Measurements from ENCODE around the gene ZRANB3. TPM values are rescaled to one million over a fixed set of nuclear protein-coding genes. Genes with fewer than 3 reads are reported as not detected.

The ZRANB3 gene
- total and polyA plus RNA-seq, 10 of the 15 experiments (the other 5 are each of a cell fraction or from before 2014, with no cell fraction given) = 5.6 to 11.4 (median 9.9) TPM

- TF ChIP-seq E2F8 (IDR thresholded peaks at IDR 0.05; ENCODE audit: low read depth, partially characterized antibody) = no peak
Measured at GRCh38 chr2:135386993-135387392, 144.0 kb downstream of the ZRANB3 start (continued).

DNA sequence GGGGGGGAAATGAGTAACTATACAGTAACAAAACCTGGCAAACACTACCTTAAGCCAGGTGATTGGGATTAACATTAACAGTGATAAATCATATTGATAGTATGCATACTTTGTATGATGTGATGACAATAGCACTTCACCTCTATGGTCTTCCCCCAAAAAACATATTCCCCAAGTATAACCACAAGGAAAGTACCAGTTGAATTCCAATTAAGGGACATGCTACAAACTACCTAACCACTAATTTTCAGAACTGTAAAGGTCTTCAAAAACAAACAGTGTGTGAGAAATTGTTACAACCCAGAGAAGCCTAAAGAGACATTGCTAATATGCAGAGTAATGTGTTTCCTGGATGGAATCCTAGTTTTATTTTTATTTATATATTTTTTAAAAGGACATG is 152.4 kb downstream of the ZRANB3 start:
- ChIA-PET CTCF (no interaction called here), POLR2A (no interaction called here), SMC1A (ENCODE audit: uncharacterized antibody, unreplicated experiment) (no interaction called here), RAD21 (ENCODE audit: unreplicated experiment) (no interaction called here)
- no peaks in the 10 kb centered on the region for H3K36me3 ChIP-seq (ENCODE audit: control insufficient read depth in 2 of 2, insufficient read depth in 2 of 2, low read length in 1 of 2)
- no TSS peak for BruUV-seq (replicated peaks)
- DNase-seq (ENCODE audit: low read depth, low spot score) (no peak), ATAC-seq (peak; percentile 54), FAIRE-seq (no peak)
- H3K27me3 ChIP-seq (replicated peaks in 1 of 2; ENCODE audit: control insufficient read depth in 2 of 2, insufficient read depth in 2 of 2, low read length in 1 of 2) = no peaks in the 10 kb centered on the region
- in situ Hi-C loops (cut with MboI) = no loop called here
- H3K79me2 ChIP-seq (ENCODE audit: control insufficient read depth, insufficient read depth, low read length) = no peaks in the 10 kb centered on the region
- no peak overlapping the region for H3K9ac ChIP-seq (ENCODE audit: control insufficient read depth, insufficient read depth, low read length)
- intact Hi-C loops (cut with micrococcal nuclease; ENCODE audit: unreplicated experiment) = no loop called here
- H2AFZ ChIP-seq (ENCODE audit: control insufficient read depth, low read depth, low read length) = no peak overlapping the region
- H3K9me3 ChIP-seq (replicated peaks; ENCODE audit: control insufficient read depth, insufficient read depth, low read length) = no peaks in the 10 kb centered on the region; the same call in 2 of the 3 replicates
- no peak overlapping the region for H3K27ac ChIP-seq (ENCODE audit: control insufficient read depth, insufficient read depth)
- H3K4me2 ChIP-seq (ENCODE audit: control insufficient read depth, insufficient read depth) = no peak overlapping the region
- no peak overlapping the region for H3K4me3 ChIP-seq
- no peaks in the 10 kb centered on the region for H3K4me1 ChIP-seq (ENCODE audit: control insufficient read depth, insufficient read depth, low read length)
- no peaks in the 10 kb centered on the region for H4K20me1 ChIP-seq (ENCODE audit: control insufficient read depth, insufficient read depth)
- TF ChIP-seq RCOR1 (conservative IDR thresholded peaks at IDR 0.05; ENCODE audit: low read depth, low read length) (no peak), PBX3 (IDR thresholded peaks at IDR 0.05; ENCODE audit: insufficient replicate concordance, low read depth, low read length) (no peak), CHD2 (IDR thresholded peaks at IDR 0.05; ENCODE audit: borderline replicate concordance, low read depth, low read length) (no peak), CEBPB (IDR thresholded peaks at IDR 0.05; ENCODE audit: borderline replicate concordance in 1 of 2, low read depth in 2 of 2, low read length in 2 of 2) (no peak), ZBED1 (IDR thresholded peaks at IDR 0.05; ENCODE audit: borderline replicate concordance) (no peak), SREBF1 (IDR thresholded peaks at IDR 0.05; ENCODE audit: low read length) (no peak), ATF7 (IDR thresholded peaks at IDR 0.05; ENCODE audit: low read depth) (0 out of 2 replicates have a peak, but pooled peaks have one; percentile 27), ZSCAN29 (IDR thresholded peaks at IDR 0.05) (no peak), TCF12 (IDR thresholded peaks at IDR 0.05; ENCODE audit: low read depth, low read length) (no peak), POLR2AphosphoS2 (IDR thresholded peaks at IDR 0.05; ENCODE audit: low read depth, low read length) (no peak)
- TF ChIP-seq, protein P1, sequence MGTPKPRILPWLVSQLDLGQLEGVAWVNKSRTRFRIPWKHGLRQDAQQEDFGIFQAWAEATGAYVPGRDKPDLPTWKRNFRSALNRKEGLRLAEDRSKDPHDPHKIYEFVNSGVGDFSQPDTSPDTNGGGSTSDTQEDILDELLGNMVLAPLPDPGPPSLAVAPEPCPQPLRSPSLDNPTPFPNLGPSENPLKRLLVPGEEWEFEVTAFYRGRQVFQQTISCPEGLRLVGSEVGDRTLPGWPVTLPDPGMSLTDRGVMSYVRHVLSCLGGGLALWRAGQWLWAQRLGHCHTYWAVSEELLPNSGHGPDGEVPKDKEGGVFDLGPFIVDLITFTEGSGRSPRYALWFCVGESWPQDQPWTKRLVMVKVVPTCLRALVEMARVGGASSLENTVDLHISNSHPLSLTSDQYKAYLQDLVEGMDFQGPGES (IDR thresholded peaks at IDR 0.05) = no peak
- TF ChIP-seq, protein P2, sequence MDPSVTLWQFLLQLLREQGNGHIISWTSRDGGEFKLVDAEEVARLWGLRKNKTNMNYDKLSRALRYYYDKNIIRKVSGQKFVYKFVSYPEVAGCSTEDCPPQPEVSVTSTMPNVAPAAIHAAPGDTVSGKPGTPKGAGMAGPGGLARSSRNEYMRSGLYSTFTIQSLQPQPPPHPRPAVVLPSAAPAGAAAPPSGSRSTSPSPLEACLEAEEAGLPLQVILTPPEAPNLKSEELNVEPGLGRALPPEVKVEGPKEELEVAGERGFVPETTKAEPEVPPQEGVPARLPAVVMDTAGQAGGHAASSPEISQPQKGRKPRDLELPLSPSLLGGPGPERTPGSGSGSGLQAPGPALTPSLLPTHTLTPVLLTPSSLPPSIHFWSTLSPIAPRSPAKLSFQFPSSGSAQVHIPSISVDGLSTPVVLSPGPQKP (IDR thresholded peaks at IDR 0.05; ENCODE audit: low read depth, low read length) = no peak
- TF ChIP-seq, protein P3, sequence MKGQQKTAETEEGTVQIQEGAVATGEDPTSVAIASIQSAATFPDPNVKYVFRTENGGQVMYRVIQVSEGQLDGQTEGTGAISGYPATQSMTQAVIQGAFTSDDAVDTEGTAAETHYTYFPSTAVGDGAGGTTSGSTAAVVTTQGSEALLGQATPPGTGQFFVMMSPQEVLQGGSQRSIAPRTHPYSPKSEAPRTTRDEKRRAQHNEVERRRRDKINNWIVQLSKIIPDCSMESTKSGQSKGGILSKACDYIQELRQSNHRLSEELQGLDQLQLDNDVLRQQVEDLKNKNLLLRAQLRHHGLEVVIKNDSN (IDR thresholded peaks at IDR 0.05; ENCODE audit: borderline replicate concordance, extremely low read length, insufficient read depth, low read depth, low read length) = no peak

All from GM12878 (cell line).